SIG-M5 treated with dmso at 0.1 percent for 504 hours (cell line): ENCODE data around the gene ZMYND12.
A peak's percentile ranks its signal among the peaks of the same experiment; 100 is the strongest.
"Not testable (repeated sequence)": the region's sequence is repeated elsewhere in the genome, so short reads cannot be mapped to it uniquely, and the experiment has no call there.

Experiments
- DNase-seq: peaks from one replicate; lab custom pipeline; 2025; ENCODE audit not compliant: unreplicated experiment; lab: John Stamatoyannopoulos, UW

Gene ZMYND12

GRCh38 chr1:42456010-42456753 is at the start of gene ZMYND12, which contains the start of gene PPCS:
ZMYND12 (minus strand) TSS chr1:42456022; CDS start chr1:42455997, 25 bp downstream.
PPCS (plus strand) TSS chr1:42456543; CDS start chr1:42456566, 23 bp downstream.
- DNase-seq = peak; percentile 76

GRCh38 chr1:42504535-42505128 is 48.8 kb upstream of the ZMYND12 start:
- no peak for DNase-seq

- not testable (repeated sequence) for DNase-seq
Measured at GRCh38 chr1:42502031-42502430, 46.2 kb upstream of the ZMYND12 start.

- no peak for DNase-seq
Measured at GRCh38 chr1:42490237-42490636, 34.4 kb upstream of the ZMYND12 start.

GRCh38 chr1:42484382-42484781 is 28.6 kb upstream of the ZMYND12 start:
- no peak for DNase-seq

- DNase-seq = no peak
Measured at GRCh38 chr1:42482635-42483153, 26.9 kb upstream of the ZMYND12 start.

GRCh38 chr1:42480921-42481320 is 25.1 kb upstream of the ZMYND12 start:
- no peak for DNase-seq

GRCh38 chr1:42479621-42480020 is 23.8 kb upstream of the ZMYND12 start:
- peak; percentile 8 for DNase-seq

- DNase-seq = no peak
Measured at GRCh38 chr1:42477775-42478174, 22.0 kb upstream of the ZMYND12 start.

- not testable (repeated sequence) for DNase-seq
Measured at GRCh38 chr1:42477354-42477753, 21.5 kb upstream of the ZMYND12 start.

GRCh38 chr1:42476605-42477004 is 20.8 kb upstream of the ZMYND12 start:
- DNase-seq = no peak

- DNase-seq = no peak
Measured at GRCh38 chr1:42469727-42470126, 13.9 kb upstream of the ZMYND12 start.

- DNase-seq = no peak
Measured at GRCh38 chr1:42466030-42466429, 10.2 kb upstream of the ZMYND12 start.

GRCh38 chr1:42463921-42464320 is 8.1 kb upstream of the ZMYND12 start:
- DNase-seq = no peak

GRCh38 chr1:42462828-42463763 is 7.3 kb upstream of the ZMYND12 start, which contains the start of gene CCDC30:
CCDC30 (plus strand) TSS chr1:42463286; CDS start chr1:42480552, 17,266 bp downstream.
- peak; percentile 96 for DNase-seq

- no peak for DNase-seq
Measured at GRCh38 chr1:42461196-42461595, 5.4 kb upstream of the ZMYND12 start.

GRCh38 chr1:42456754-42457089 is 900 bp upstream of the ZMYND12 start:
- DNase-seq = peak; percentile 60

GRCh38 chr1:42454403-42454802 is 1.4 kb downstream of the ZMYND12 start:
- DNase-seq = no peak

- no peak for DNase-seq
Measured at GRCh38 chr1:42453386-42453785, 2.4 kb downstream of the ZMYND12 start.

GRCh38 chr1:42450061-42450460 is 5.8 kb downstream of the ZMYND12 start:
- DNase-seq = no peak

GRCh38 chr1:42449256-42449655 is 6.6 kb downstream of the ZMYND12 start:
- DNase-seq = no peak
